ENCODE measurements around the gene MBD5.

Gene MBD5

DNA sequence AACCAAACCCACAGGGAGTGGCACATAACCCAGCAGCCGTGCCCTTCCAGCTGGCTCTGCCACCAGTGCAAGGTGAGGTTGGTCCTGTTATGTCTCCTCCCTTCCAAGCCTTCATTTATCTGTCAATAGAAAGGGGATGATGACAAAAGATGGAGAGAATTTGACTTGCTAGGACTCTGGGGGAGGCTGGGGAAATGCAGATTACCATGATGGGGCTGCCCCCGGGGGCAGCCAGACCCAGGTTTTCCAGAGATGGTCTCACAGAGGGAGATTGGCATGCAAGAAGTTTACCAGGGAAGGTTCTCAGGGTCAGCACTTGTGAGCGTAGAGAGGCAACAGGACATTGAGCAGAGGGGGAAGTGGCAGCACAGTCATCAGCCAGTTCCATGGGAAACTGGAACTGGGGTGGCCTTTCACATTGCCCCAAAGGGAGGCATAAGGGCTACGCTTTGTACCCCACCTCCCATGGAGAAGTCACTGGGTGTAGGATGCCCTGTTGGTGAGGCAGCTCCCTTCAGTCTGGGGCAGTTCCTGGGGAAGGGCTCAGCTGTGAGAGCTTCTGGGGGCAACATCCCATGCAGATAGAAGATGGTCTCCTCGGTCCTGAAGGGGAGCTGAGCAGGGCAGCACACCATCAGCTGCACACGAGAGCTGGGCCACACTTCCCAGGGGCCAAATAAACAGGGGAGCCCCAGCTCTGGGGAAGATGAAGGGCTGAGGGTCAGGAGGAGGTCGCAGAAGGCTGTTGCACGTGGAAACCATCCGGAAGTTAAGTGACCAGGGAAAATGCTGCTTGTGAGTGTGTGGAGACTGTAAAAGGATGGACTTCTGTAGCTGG is 505.8 kb downstream of the MBD5 start:
- no peak for ATAC-seq
- peak in 1 of 2 donors; percentile 43 for DNase-seq (ENCODE audit: low spot score in 2 of 2)
- Mint-ChIP-seq H3K4me3 (peak overlapping the region; percentile 48), H3K36me3 (no peaks in the 10 kb centered on the region), H3K4me1 (peaks cover 82% of the 10 kb centered on the region), H3K27ac (peak overlapping the region; percentile 84), H3K9me3 (no peaks in the 10 kb centered on the region)

DNA sequence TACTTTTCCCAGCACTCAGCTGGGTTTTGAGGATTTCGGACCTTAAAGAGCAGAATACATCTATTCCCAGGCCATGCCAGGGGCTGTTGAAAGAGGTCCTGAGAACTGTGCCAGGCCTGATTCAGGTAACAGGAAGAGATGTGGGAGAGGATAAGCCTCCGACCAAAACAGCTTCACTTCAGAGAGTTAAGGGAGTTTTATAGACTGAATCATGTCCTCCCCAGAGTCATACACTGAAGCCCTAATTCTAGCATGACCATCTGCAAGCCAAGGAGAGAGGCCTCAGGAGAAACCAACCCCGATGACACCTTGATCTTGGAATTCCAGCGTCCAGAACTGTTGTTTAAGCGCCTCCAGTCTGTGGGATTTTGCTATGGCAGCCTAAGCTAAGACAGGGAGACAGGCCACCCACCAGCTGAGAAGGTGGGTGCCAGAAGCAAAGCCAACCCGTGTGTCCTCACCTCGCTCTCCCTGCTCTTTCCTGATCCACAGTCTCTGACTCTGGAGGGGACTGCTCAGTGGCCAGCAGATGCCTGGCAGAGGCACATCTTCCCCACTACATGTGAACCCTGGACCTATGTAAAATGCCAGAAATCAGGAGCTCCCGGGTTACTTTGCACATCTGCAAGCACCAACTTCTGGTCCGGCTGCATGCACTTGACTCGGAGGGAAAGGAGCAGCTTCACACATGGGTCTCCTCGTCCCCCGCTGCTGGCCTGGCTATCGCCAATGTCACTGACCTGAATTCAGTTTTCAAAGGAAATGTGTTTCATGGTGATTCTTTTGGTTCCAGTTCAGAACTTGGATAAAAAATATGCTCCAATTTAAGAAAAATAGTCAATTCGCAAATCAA is 506.8 kb downstream of the MBD5 start:
- ATAC-seq (peak; percentile 50), DNase-seq (ENCODE audit: low spot score in 2 of 2) (no peak)
- peaks cover 82% of the 10 kb centered on the region for H3K4me1 Mint-ChIP-seq
- H3K36me3 Mint-ChIP-seq: no peaks in the 10 kb centered on the region
- no peaks in the 10 kb centered on the region for H3K9me3 Mint-ChIP-seq
- peak overlapping the region; percentile 60 for H3K27ac Mint-ChIP-seq
- H3K4me3 Mint-ChIP-seq: peak overlapping the region; percentile 48

DNA sequence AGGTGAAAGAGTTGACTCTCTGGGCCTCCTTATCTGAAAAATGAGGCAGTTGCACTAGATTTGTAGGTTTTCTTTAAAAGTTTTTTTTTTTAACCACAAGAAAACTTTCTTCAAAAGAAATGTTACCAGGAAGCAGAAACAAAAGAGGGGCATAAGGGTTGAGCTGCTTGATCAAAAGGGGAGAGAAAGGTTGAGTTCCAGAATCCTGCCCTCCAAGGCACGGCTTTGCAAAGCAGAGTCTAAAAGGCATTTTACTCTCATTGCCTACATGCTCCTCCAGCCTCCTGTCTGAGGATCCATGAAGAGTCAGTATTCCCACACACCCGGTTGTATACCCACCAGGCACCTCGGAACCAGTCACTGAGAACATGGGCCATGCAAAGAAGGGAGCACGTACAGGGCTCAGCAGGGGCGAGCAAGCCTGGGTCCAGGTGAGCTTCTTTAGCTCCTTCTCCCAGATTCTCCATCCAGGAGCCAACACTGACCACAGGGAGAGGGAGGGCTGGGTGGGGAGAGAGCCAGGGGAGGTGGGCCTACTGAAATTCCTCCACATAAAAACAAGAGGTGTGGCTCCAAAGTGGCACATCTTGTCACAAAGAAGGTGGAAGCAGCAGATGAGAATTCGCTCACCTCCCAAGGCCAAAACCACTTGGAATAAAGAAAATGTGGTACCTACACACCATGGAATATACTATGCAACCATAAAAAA is 507.6 kb downstream of the MBD5 start:
- Mint-ChIP-seq H3K27ac (peak overlapping the region; percentile 60), H3K4me1 (peaks cover 83% of the 10 kb centered on the region), H3K4me3 (peak overlapping the region; percentile 48), H3K9me3 (no peaks in the 10 kb centered on the region), H3K36me3 (no peaks in the 10 kb centered on the region)
- no peak for DNase-seq (ENCODE audit: low spot score in 2 of 2)
- no peak for ATAC-seq

DNA sequence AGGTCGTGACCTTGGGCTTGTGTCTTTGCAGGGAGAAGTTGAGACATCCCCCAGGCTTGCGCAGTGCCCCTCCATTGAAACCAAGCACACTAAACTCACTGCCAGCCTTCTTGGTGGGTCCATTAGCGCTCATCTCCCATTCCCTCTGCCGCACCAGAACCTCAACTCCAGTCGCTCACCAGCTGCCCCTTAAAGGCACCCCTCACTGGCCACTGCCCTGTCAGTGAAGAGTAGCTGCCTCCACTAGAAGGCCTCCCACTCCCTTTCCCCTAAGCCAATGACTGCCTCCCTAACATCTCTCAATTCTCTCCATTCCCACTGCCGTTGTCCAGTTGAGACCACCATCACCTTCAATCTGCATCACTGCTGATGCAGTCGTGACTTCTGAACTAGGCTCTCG is 508.9 kb downstream of the MBD5 start:
- H3K27ac Mint-ChIP-seq: no peak overlapping the region
- DNase-seq (ENCODE audit: low spot score in 2 of 2) (no peak), ATAC-seq (no peak)
- no peaks in the 10 kb centered on the region for H3K36me3 Mint-ChIP-seq
- H3K4me3 Mint-ChIP-seq: no peak overlapping the region
- H3K4me1 Mint-ChIP-seq: peaks cover 73% of the 10 kb centered on the region
- no peaks in the 10 kb centered on the region for H3K9me3 Mint-ChIP-seq

DNA sequence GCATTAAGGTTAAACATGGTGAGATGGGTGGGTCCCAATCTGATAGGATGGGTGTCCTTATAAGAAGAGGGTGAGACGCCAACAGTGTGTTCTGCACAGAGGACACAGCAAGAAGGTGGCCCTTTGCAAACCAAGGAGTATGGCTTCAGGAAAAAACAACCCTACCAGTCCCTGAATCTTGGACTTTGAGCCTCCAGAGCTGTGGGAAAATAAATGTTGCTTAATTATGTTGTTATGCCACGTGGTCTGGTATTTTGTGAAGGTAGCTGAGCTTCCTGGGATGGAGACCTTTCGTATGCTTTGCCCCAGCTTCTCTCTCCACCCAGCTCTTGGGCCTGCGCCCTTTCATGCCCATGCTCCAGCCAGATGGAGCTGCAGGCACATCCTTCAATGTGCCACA is 509.5 kb downstream of the MBD5 start:
- H3K9me3 Mint-ChIP-seq: no peaks in the 10 kb centered on the region
- H3K27ac Mint-ChIP-seq: no peak overlapping the region
- ATAC-seq: no peak
- H3K4me3 Mint-ChIP-seq: no peak overlapping the region
- peaks cover 67% of the 10 kb centered on the region for H3K4me1 Mint-ChIP-seq
- no peaks in the 10 kb centered on the region for H3K36me3 Mint-ChIP-seq
- no peak for DNase-seq (ENCODE audit: low spot score in 2 of 2)

DNA sequence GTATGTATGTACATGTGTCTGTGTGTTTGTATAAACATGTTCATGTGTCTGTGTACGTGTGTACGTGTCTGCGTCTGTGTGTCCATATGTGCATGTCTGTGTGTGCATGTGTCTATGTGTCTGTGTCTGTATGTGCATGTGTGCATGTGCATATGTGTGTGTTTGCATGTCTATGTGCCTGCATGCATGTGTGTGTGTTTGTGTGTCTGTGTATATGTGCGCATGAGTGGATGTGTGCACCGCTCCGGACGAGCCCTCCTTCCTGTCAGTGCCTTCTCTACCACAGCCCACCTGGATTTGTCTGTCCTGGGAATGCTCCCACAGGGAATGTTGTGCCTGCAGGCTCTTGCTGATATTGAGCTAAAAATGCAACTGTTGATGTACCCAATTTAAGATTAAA is 510.3 kb downstream of the MBD5 start:
- H3K27ac Mint-ChIP-seq: no peak overlapping the region
- H3K4me1 Mint-ChIP-seq: peaks cover 59% of the 10 kb centered on the region
- H3K4me3 Mint-ChIP-seq: no peak overlapping the region
- no peaks in the 10 kb centered on the region for H3K36me3 Mint-ChIP-seq
- no peaks in the 10 kb centered on the region for H3K9me3 Mint-ChIP-seq
- ATAC-seq (no peak), DNase-seq (ENCODE audit: low spot score in 2 of 2) (no peak)

DNA sequence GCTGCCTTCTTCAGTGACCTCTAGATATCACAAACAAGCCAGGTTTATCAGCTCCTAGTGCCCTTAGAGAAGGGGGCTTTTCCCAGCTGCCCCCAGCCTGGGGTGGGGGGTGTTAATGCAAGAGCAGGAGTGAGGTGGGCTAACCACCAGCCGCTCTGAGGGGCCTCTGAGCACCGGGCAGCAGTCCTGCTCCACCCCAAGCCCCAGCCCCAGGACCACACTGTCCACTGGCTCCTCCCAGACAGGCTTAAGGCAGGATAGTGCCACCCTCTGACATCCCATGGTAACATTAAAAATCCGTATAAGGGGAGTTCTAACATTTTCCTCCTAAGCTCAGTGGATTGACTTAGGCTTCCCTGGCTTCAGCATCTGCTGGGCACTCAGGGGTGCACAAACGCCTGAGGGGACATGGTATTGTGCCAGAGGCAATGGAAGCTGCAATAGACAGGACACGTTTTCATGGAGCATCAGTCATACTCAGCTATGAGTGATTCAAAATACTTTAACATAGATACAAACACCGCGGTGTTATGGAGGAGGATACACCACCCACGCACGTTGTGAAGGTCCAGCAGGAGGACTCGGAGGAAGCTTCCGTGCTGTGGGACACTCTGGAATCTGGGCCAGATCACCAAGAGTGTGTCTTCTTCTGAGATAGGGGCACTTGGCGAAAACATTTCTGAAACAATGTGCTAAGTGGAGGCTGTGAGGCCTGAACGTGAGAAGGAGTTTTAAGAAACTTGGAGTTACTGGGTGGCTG is 511.0 kb downstream of the MBD5 start:
- H3K4me1 Mint-ChIP-seq: peaks cover 52% of the 10 kb centered on the region
- no peaks in the 10 kb centered on the region for H3K36me3 Mint-ChIP-seq
- ATAC-seq (no peak), DNase-seq (ENCODE audit: low spot score in 2 of 2) (no peak)
- H3K4me3 Mint-ChIP-seq: no peak overlapping the region
- no peak overlapping the region for H3K27ac Mint-ChIP-seq
- no peaks in the 10 kb centered on the region for H3K9me3 Mint-ChIP-seq

DNA sequence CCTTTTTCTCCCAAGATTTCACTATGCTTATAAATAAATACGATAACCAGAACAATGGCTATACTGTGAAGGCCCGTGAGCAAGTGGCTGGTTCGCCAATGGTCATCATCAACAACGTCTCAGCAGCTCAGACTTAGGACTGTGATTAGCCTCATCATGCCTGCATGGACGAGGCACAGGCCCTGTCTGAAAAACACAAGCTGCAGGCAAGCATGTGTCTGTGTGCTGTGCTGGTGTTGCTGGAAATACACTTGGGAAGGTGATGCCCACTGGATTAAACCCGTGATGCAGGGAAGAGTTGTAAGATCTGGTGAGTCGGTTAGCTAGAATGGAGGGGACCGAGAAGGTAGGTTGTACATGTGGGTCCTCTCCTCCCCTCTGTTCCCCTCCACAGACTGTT is 512.1 kb downstream of the MBD5 start:
- Mint-ChIP-seq H3K36me3 (no peaks in the 10 kb centered on the region), H3K4me1 (peaks cover 41% of the 10 kb centered on the region), H3K9me3 (no peaks in the 10 kb centered on the region), H3K27ac (no peak overlapping the region), H3K4me3 (no peak overlapping the region)
- ATAC-seq (no peak), DNase-seq (ENCODE audit: low spot score in 2 of 2) (no peak)

- H3K9me3 Mint-ChIP-seq: no peaks in the 10 kb centered on the region
- peak; percentile 56 for ATAC-seq
- H3K36me3 Mint-ChIP-seq: no peaks in the 10 kb centered on the region
- peaks cover 34% of the 10 kb centered on the region for H3K4me1 Mint-ChIP-seq
- H3K27ac Mint-ChIP-seq: no peak overlapping the region
- DNase-seq (ENCODE audit: low spot score in 2 of 2): no peak
- H3K4me3 Mint-ChIP-seq: no peak overlapping the region
Measured at GRCh38 chr2:148533685-148534084, 512.8 kb downstream of the MBD5 start.

GRCh38 chr2:148534416-148535204 is 513.7 kb downstream of the MBD5 start:
- H3K36me3 Mint-ChIP-seq: no peaks in the 10 kb centered on the region
- DNase-seq (ENCODE audit: low spot score in 2 of 2): no peak
- ATAC-seq: no peak
- peaks cover 25% of the 10 kb centered on the region for H3K4me1 Mint-ChIP-seq
- no peak overlapping the region for H3K4me3 Mint-ChIP-seq
- H3K9me3 Mint-ChIP-seq: no peaks in the 10 kb centered on the region
- no peak overlapping the region for H3K27ac Mint-ChIP-seq

DNA sequence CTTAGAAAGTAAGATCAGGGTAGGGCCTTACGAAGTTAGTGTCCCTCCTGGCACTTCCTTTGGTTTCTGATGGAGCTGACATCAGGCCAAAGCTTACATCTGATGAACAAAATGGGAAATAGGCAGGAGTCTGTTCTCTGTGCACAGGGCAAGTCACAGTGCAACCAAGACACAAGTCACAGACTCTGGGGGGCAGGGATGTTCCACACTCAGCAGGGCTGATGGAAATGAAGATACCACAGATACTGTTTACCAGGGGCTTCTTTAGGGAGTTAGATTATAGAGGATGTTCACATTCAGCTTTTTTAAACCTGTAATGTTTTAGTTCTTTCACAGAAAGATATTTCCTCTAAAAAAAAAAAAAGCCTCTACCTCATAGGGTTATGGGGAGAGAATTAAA is 517.5 kb downstream of the MBD5 start:
- DNase-seq (ENCODE audit: low spot score in 2 of 2) (no peak), ATAC-seq (no peak)
- H3K9me3 Mint-ChIP-seq: no peaks in the 10 kb centered on the region
- peaks cover 13% of the 10 kb centered on the region for H3K4me1 Mint-ChIP-seq
- no peak overlapping the region for H3K27ac Mint-ChIP-seq
- no peaks in the 10 kb centered on the region for H3K36me3 Mint-ChIP-seq
- no peak overlapping the region for H3K4me3 Mint-ChIP-seq

DNA sequence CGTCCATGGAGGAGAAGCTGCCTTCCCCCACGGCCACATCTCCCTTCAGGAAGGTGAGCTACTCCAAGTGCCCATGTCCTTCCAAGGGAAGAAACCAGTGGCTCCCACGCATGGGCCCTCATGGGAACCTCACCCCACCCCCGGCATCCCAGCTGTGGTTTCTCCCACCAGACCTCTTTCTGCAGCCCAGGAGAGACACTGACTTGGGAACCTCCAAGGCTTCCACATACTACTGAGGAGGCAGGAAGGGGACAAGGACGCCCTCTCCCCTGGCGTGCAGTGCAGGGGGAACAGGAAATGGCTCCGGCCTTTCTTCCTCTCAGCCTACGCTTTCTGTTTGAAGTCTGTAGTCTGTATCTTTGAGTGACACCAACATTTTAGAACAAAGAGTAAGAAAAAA is 519.1 kb downstream of the MBD5 start:
- no peaks in the 10 kb centered on the region for H3K36me3 Mint-ChIP-seq
- DNase-seq (ENCODE audit: low spot score in 2 of 2) (no peak), ATAC-seq (peak; percentile 58)
- H3K27ac Mint-ChIP-seq: peak overlapping the region; percentile 6
- peaks cover 18% of the 10 kb centered on the region for H3K4me1 Mint-ChIP-seq
- no peak overlapping the region for H3K4me3 Mint-ChIP-seq
- no peaks in the 10 kb centered on the region for H3K9me3 Mint-ChIP-seq

- no peak overlapping the region for H3K4me3 Mint-ChIP-seq
- H3K9me3 Mint-ChIP-seq: no peaks in the 10 kb centered on the region
- ATAC-seq (no peak), DNase-seq (ENCODE audit: low spot score in 2 of 2) (no peak)
- peaks cover 35% of the 10 kb centered on the region for H3K4me1 Mint-ChIP-seq
- no peak overlapping the region for H3K27ac Mint-ChIP-seq
- no peaks in the 10 kb centered on the region for H3K36me3 Mint-ChIP-seq
Measured at GRCh38 chr2:148541792-148542191, 520.9 kb downstream of the MBD5 start.

DNA sequence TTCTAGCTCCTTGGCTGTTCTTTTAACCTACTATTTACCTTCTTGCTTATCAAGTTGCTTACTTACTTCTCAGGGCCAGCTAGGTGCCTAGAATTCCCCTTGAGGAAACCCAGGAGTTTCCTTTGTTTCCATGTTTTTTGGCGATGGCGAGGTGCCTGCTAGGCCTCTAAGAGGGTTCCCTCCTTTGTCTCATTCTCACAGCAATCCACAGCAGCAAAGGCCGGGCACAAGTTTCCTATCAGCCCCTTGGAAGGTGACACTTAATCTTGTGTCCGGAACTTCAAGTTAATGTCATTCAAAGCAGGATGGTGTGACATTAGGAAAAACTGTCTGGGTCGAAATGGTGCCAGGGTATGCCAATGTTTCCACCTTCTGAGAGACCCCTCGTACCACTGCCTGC is 521.7 kb downstream of the MBD5 start:
- no peak for ATAC-seq
- no peaks in the 10 kb centered on the region for H3K36me3 Mint-ChIP-seq
- H3K9me3 Mint-ChIP-seq: no peaks in the 10 kb centered on the region
- H3K27ac Mint-ChIP-seq: no peak overlapping the region
- H3K4me1 Mint-ChIP-seq: peaks cover 36% of the 10 kb centered on the region
- no peak for DNase-seq (ENCODE audit: low spot score in 2 of 2)
- H3K4me3 Mint-ChIP-seq: no peak overlapping the region

Measured in stimulated activated effector memory CD8-positive, alpha-beta T cell treated with anti-CD3 and anti-CD28 coated beads, Interleukin-12 subunit alpha, Interleukin-12 subunit beta, amount 100 ng/mL, for 72 hours (primary cell).